ENCODE results near the gene ZFR2.
A peak's percentile ranks its signal among the peaks of the same experiment; 100 is the strongest.
"Not testable (repeated sequence)": the region's sequence is repeated elsewhere in the genome, so short reads cannot be mapped to it uniquely, and the experiment has no call there.

ZFR2 gene

GRCh38 chr19:3874695-3875094, 5.9 kb upstream of the ZFR2 start:
- DNase-seq, result not testable (repeated sequence)

GRCh38 chr19:3873151-3873550, 4.3 kb upstream of the ZFR2 start:
- DNase-seq, result no peak

GRCh38 chr19:3867971-3868769, 668 bp downstream of the ZFR2 start:
- peak in 1 of 56 donors; percentile 12 for DNase-seq

- peak in 1 of 56 donors; percentile 5 for DNase-seq
Measured at GRCh38 chr19:3866910-3867638, 1.8 kb downstream of the ZFR2 start.

- no peak for DNase-seq
Measured at GRCh38 chr19:3863648-3864047, 5.2 kb downstream of the ZFR2 start.

- DNase-seq, result no peak
Measured at GRCh38 chr19:3862826-3863500, 5.9 kb downstream of the ZFR2 start.

GRCh38 chr19:3860499-3860898, 8.3 kb downstream of the ZFR2 start:
- no peak for DNase-seq

- peak in 5 of 56 donors; percentile 0 to 18 (median 7) for DNase-seq
Measured at GRCh38 chr19:3857449-3858003, 11.3 kb downstream of the ZFR2 start.

GRCh38 chr19:3855320-3855719, 13.5 kb downstream of the ZFR2 start:
- DNase-seq, result no peak

GRCh38 chr19:3852614-3853254, 16.1 kb downstream of the ZFR2 start:
- DNase-seq, result no peak

GRCh38 chr19:3852177-3852511, 16.7 kb downstream of the ZFR2 start:
- no peak for DNase-seq

- DNase-seq, result no peak
Measured at GRCh38 chr19:3851254-3852176, 17.3 kb downstream of the ZFR2 start.

GRCh38 chr19:3850320-3850972, 18.4 kb downstream of the ZFR2 start:
- DNase-seq, result no peak

GRCh38 chr19:3849787-3850186, 19.1 kb downstream of the ZFR2 start:
- DNase-seq, result no peak

- DNase-seq, result no peak
Measured at GRCh38 chr19:3849092-3849491, 19.7 kb downstream of the ZFR2 start.

GRCh38 chr19:3844596-3844995, 24.2 kb downstream of the ZFR2 start:
- no peak for DNase-seq

- DNase-seq, result no peak
Measured at GRCh38 chr19:3842948-3843347, 25.9 kb downstream of the ZFR2 start.

- DNase-seq, result no peak
Measured at GRCh38 chr19:3840804-3841203, 28.0 kb downstream of the ZFR2 start.

GRCh38 chr19:3839941-3840340, 28.9 kb downstream of the ZFR2 start:
- no peak for DNase-seq

GRCh38 chr19:3838661-3839060, 30.2 kb downstream of the ZFR2 start:
- no peak for DNase-seq

Data from amygdala (tissue), 56 donors.